ENCODE data around the gene CEL. TPM values are rescaled to one million over a fixed set of nuclear protein-coding genes. Genes with fewer than 3 reads are reported as not detected.

CEL gene
- total RNA-seq, 1 experiment from 2014 or later = 0.71 TPM

- Histone ChIP-seq H3K4me3 (no peak overlapping the region), H3K36me3 (no peaks in the 10 kb centered on the region), H3K27me3 (no peaks in the 10 kb centered on the region), H3K27ac (no peak overlapping the region), H3K4me1 (peaks cover 37% of the 10 kb centered on the region), H3K9me3 (replicated peaks) (no peaks in the 10 kb centered on the region)
- no peak for DNase-seq
These were observed 54.8 kb downstream of the CEL start for GRCh38 chr9:133116346-133117231.

DNA sequence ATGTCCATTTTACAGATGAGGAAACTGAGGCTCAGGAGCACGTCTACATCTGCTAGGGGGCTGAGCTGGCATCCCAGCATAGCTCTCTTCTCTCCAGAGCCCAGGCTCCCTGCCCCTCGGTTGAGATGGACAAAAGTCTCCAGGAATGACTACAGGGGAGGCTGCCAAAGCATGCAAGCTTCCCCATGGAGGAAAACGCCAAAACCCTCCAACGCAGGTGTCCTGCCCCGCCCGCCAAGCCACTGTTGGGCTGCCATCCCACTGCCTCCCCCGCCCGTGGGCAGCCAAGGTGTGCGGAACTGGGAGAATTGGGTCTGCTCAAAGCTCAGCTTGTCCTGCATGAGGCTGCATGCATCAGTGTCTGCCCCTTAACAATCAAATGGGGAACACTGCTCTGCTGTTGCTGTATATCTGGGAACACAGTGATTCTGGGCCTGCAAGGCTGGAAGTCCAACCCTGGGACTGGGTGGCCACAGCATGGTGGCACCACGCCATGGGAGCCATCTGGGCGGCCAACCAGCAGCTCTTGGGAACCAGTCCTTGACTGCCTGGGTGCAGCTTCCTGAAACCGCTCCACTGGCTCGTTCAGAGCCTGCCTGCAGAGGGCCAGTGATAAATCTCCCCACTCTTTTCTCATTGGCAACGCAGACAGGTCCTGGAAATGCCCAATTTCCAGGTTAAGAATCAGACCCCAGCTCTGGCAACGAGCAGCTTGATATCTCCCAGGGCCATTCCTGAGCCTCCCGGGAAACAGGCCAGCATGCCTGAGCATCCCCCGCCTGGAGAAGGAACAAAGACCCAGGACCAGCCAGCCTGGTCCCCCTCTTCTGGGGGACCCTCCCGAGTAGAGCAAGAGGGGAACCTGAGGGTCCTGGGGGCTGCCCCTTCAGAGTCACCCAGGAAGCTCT lies 55.7 kb downstream of the CEL start:
- Histone ChIP-seq H3K27me3 (no peaks in the 10 kb centered on the region), H3K36me3 (no peaks in the 10 kb centered on the region), H3K4me3 (no peak overlapping the region), H3K27ac (no peak overlapping the region), H3K9me3 (replicated peaks) (no peaks in the 10 kb centered on the region), H3K4me1 (peaks cover 38% of the 10 kb centered on the region)
- no peak for DNase-seq

- no peaks in the 10 kb centered on the region for H3K27me3 ChIP-seq
- H3K36me3 ChIP-seq = no peaks in the 10 kb centered on the region
- no peak overlapping the region for H3K27ac ChIP-seq
- H3K4me3 ChIP-seq = no peak overlapping the region
- H3K4me1 ChIP-seq = peaks cover 36% of the 10 kb centered on the region
- no peaks in the 10 kb centered on the region for H3K9me3 ChIP-seq (replicated peaks)
- no peak for DNase-seq
These were observed 56.4 kb downstream of the CEL start for GRCh38 chr9:133118179-133118520.

GRCh38 chr9:133118568-133118967 lies 56.8 kb downstream of the CEL start:
- Histone ChIP-seq H3K27ac (no peak overlapping the region), H3K4me1 (peaks cover 33% of the 10 kb centered on the region)

DNA sequence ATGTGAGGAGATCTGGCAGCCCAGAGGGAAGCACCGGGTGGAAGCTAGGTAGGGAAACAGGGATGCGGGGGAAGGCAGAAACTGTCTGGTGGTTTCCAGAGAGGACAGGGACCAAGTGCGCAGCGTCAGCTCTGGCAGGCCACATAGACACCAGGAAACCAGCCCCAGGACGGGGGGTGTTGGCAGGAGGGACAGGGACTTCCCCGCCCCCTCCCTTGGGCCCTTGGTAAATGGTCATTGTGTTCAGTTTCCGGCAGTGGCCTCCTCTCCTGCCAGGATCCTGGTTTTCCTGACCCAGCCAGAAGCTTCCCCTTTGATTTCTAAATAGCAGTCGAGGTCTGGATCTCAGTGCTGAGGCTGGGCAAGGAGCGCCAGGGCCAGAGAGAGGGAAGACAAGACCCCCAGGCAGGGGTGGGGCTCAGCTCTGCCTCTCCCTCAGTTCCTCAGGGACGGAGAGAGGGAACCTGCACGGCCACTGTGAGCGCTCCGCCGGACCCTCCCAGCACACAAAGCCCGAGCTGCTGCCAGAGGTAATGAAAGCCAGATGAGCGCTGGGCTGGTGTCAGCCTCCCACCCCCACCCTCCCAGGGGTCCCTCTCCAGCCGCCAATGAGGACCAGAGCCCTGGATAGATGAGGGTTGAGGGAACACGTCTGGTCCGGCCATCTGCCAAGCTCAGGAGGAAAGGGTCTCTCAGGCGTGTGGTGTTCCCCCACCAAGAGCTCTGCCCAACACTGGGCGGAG lies 57.5 kb downstream of the CEL start:
- H3K27me3 ChIP-seq = no peaks in the 10 kb centered on the region
- peaks cover 26% of the 10 kb centered on the region for H3K4me1 ChIP-seq
- DNase-seq = no peak
- peak overlapping the region; percentile 9; the same call in 1 of the 2 replicates for H3K4me3 ChIP-seq
- no peaks in the 10 kb centered on the region for H3K36me3 ChIP-seq
- no peaks in the 10 kb centered on the region for H3K9me3 ChIP-seq (replicated peaks)
- H3K27ac ChIP-seq = no peak overlapping the region

More at GRCh38 chr9:133118568-133118967, 56.8 kb downstream of the CEL start:
- no peaks in the 10 kb centered on the region for H3K9me3 ChIP-seq (replicated peaks)
- no peaks in the 10 kb centered on the region for H3K36me3 ChIP-seq
- DNase-seq = no peak
- H3K27me3 ChIP-seq = no peaks in the 10 kb centered on the region
- H3K4me3 ChIP-seq = no peak overlapping the region

DNA sequence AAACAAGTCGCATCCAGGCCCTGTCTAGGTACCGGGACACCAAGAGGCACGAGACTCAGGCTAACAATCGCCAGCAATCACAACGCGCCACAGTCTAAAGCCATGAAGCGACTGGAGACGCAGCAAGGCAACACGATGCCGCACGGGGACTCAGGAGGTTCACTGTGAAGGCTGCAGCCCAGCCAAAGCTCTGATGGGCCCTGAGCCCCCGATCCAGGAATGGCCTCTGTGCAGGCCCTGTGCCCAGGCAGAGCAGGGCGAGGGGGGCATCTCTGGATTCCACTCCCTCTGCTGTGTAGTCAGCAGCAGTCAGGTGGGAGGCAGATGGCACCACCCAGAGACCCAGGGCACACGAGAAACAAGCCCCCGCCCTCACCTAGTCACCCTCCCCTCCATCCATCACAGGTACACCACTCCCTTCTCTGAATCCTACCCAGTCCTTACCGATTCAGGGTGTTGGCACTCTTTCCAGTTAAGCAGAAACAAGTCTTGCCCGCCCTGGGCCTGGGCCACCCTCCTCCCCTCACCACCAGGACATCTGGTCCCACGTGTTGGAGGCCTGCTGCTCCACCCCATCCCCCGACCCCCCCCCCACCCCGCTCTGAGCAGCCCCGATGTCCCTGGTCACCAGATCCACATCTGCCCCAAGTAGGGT lies 58.2 kb downstream of the CEL start:
- no peak overlapping the region for H3K27ac ChIP-seq
- H3K4me1 ChIP-seq = peaks cover 19% of the 10 kb centered on the region
- H3K27me3 ChIP-seq = no peaks in the 10 kb centered on the region
- peak overlapping the region; percentile 65 for H3K4me3 ChIP-seq
- DNase-seq = peak in 1 of 2 experiments; percentile 46
- no peaks in the 10 kb centered on the region for H3K9me3 ChIP-seq (replicated peaks)
- H3K36me3 ChIP-seq = no peaks in the 10 kb centered on the region

GRCh38 chr9:133120501-133121197 lies 58.9 kb downstream of the CEL start:
- no peak overlapping the region for H3K27ac ChIP-seq

More at GRCh38 chr9:133120501-133121197, 58.9 kb downstream of the CEL start:
- Histone ChIP-seq H3K36me3 (no peaks in the 10 kb centered on the region), H3K4me1 (peaks cover 21% of the 10 kb centered on the region), H3K27me3 (no peaks in the 10 kb centered on the region), H3K4me3 (peak overlapping the region; percentile 65), H3K9me3 (replicated peaks) (no peaks in the 10 kb centered on the region)
- DNase-seq = peak in 1 of 2 experiments; percentile 42

Other genes starting within 250 kb of the CEL start
- gene AK8, start 183.7 kb upstream of the CEL start, total RNA-seq (2014; rRNA removed; shearing (Covaris generic)) = not detected in 2 replicates
- gene SPACA9, start 183.1 kb upstream of the CEL start, total RNA-seq (2014; rRNA removed; shearing (Covaris generic)) = 0.59 and 0.76 TPM in 2 replicates
- 40.5 and 44.5 TPM in 2 replicates for gene TSC1, start 117.4 kb upstream of the CEL start, total RNA-seq (2014; rRNA removed; shearing (Covaris generic))
- gene GFI1B, start 83.3 kb upstream of the CEL start, total RNA-seq (2014; rRNA removed; shearing (Covaris generic)) = 0.13 and 0.53 TPM in 2 replicates
- gene GTF3C5, start 31.0 kb upstream of the CEL start, total RNA-seq (2014; rRNA removed; shearing (Covaris generic)) = 87.6 and 89.5 TPM in 2 replicates
- gene RALGDS, start 59.3 kb downstream of the CEL start, total RNA-seq (2014; rRNA removed; shearing (Covaris generic)) = 21.5 and 26.9 TPM in 2 replicates
- 1.2 TPM in 2 replicates for gene GBGT1, start 101.9 kb downstream of the CEL start, total RNA-seq (2014; rRNA removed; shearing (Covaris generic))
- gene OBP2B, start 147.3 kb downstream of the CEL start, total RNA-seq (2014; rRNA removed; shearing (Covaris generic)) = not detected in 2 replicates
- not detected in 2 replicates for gene ABO, start 213.2 kb downstream of the CEL start, total RNA-seq (2014; rRNA removed; shearing (Covaris generic))

Data from SJCRH30 (cell line).